GM21360 (cell line): ENCODE results near the gene MMP10.

ENCODE experiments used
- ATAC-seq: cut with Tn5 transposase; IDR thresholded peaks from one replicate; pipeline ENCODE4 v1.9.1; 2021; ENCODE audit warnings: mild to moderate bottlenecking, moderate library complexity; ENCODE audit not compliant: unreplicated experiment

The MMP10 gene

GRCh38 chr11:102780491-102780918 lies at the start of gene MMP10:
Gene MMP10 (minus strand): TSS chr11:102780628. CDS start chr11:102780591, 37 bp downstream.
- no peak for ATAC-seq

- ATAC-seq = no peak
These were observed 49.0 kb upstream of the MMP10 start for GRCh38 chr11:102829316-102830000.

- ATAC-seq = no peak
These were observed 44.1 kb upstream of the MMP10 start for GRCh38 chr11:102824556-102824955.

- ATAC-seq = no peak
These were observed 39.1 kb upstream of the MMP10 start for GRCh38 chr11:102819491-102819890.

GRCh38 chr11:102813484-102813883 lies 33.1 kb upstream of the MMP10 start:
- no peak for ATAC-seq

GRCh38 chr11:102812188-102812587 lies 31.8 kb upstream of the MMP10 start:
- ATAC-seq = no peak

- ATAC-seq = no peak
These were observed 30.7 kb upstream of the MMP10 start for GRCh38 chr11:102810950-102811660.

GRCh38 chr11:102809971-102810370 lies 29.5 kb upstream of the MMP10 start:
- ATAC-seq = no peak

GRCh38 chr11:102807921-102808320 lies 27.5 kb upstream of the MMP10 start:
- peak; percentile 78 for ATAC-seq

GRCh38 chr11:102806296-102806695 lies 25.9 kb upstream of the MMP10 start:
- no peak for ATAC-seq

- ATAC-seq = no peak
These were observed 21.9 kb upstream of the MMP10 start for GRCh38 chr11:102802341-102802740.

- no peak for ATAC-seq
These were observed 20.3 kb upstream of the MMP10 start for GRCh38 chr11:102800767-102801166.

- ATAC-seq = no peak
These were observed 19.4 kb upstream of the MMP10 start for GRCh38 chr11:102799681-102800340.

- ATAC-seq = no peak
These were observed 17.8 kb upstream of the MMP10 start, which contains the start of gene MMP1 for GRCh38 chr11:102798012-102798746. Gene MMP1 (minus strand): TSS chr11:102798160. CDS start chr11:102798092, 68 bp downstream.

- peak; percentile 99 for ATAC-seq
These were observed 14.0 kb upstream of the MMP10 start for GRCh38 chr11:102794382-102794781.

GRCh38 chr11:102793677-102794290 lies 13.4 kb upstream of the MMP10 start:
- ATAC-seq = no peak

- ATAC-seq = no peak
These were observed 12.2 kb upstream of the MMP10 start for GRCh38 chr11:102792604-102793003.

- ATAC-seq = no peak
These were observed 11.0 kb upstream of the MMP10 start for GRCh38 chr11:102791271-102792036.

- ATAC-seq = no peak
These were observed 8.0 kb upstream of the MMP10 start for GRCh38 chr11:102788334-102788995.
